ENCODE data around the gene PNPLA6. TPM values are rescaled to one million over a fixed set of nuclear protein-coding genes. Genes with fewer than 3 reads are reported as not detected.
A peak's percentile ranks its signal among the peaks of the same experiment; 100 is the strongest.

PNPLA6 gene
- total and polyA plus RNA-seq, 9 of the 15 experiments (the other 6 are each of a cell fraction or from before 2014, with no cell fraction given): 0.07 to 30.2 (median 8.3) TPM

DNA sequence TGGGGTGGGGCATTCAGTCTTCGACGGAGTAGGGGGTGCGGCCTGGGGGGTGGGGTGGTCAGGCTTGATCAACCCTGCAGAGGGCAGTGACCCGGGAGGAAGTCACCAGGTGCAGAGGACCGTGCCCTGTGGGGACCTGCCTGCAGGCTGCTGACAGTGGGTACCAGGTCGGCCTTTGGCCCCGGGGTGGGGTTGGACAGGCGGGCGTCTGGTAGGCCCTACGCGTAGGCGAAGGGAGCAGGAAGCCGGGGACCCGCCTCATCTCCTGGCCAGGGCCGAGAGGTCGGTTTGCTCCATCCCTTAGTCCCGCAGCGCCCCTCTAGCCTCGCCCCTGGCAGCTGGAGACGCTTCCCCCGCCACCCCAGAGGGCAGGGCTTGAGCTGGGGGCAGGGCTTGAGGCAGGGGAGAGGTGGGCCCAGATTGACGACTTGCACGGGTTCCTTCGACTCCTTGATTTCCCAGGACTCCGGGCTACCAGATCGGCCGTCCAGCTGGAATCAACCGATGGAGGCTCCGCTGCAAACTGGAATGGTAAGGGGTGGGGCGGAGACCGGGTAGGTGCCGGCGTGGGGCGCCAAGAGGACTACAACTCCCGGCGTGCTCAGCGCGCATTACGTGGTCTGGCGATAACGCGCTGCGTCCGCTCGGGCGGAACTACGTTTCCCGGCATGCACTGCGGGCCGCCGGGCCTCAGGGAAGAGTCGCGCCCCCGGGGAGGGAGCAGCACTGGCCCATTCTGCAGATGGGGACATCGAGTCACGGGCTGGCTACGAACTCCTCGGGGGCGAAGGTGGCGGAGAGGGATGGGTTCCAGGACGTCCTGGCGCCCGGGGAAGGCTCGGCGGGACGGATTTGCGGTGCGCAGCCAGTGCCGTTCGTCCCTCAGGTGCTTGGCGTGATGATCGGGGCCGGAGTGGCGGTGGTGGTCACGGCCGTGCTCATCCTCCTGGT lies at the start of gene PNPLA6 (continued):
- TF ChIP-seq ATF4 (CRISPR knock-in tag; IDR thresholded peaks at IDR 0.05): no peak; the same call in 1 of the 2 replicates
- TF ChIP-seq RB1 (IDR thresholded peaks at IDR 0.05; ENCODE audit: low read depth): peak; percentile 91; the same call in 1 of the 2 replicates
- no peak for TF ChIP-seq SAFB2 (IDR thresholded peaks at IDR 0.05; ENCODE audit: borderline replicate concordance, low read depth, low read length, severe bottlenecking)
- TF ChIP-seq, protein P1, sequence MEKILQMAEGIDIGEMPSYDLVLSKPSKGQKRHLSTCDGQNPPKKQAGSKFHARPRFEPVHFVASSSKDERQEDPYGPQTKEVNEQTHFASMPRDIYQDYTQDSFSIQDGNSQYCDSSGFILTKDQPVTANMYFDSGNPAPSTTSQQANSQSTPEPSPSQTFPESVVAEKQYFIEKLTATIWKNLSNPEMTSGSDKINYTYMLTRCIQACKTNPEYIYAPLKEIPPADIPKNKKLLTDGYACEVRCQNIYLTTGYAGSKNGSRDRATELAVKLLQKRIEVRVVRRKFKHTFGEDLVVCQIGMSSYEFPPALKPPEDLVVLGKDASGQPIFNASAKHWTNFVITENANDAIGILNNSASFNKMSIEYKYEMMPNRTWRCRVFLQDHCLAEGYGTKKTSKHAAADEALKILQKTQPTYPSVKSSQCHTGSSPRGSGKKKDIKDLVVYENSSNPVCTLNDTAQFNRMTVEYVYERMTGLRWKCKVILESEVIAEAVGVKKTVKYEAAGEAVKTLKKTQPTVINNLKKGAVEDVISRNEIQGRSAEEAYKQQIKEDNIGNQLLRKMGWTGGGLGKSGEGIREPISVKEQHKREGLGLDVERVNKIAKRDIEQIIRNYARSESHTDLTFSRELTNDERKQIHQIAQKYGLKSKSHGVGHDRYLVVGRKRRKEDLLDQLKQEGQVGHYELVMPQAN (IDR thresholded peaks at IDR 0.05; ENCODE audit: borderline replicate concordance): peak; percentile 42; the same call in 1 of the 2 replicates
- TF ChIP-seq ETV6 (IDR thresholded peaks at IDR 0.05; ENCODE audit: borderline replicate concordance in 1 of 2, low read depth in 2 of 2, low read length in 1 of 2): no peak
- TF ChIP-seq ETV6 (CRISPR knock-in tag; IDR thresholded peaks at IDR 0.05; ENCODE audit: borderline replicate concordance): 0 out of 2 replicates have a peak, but pooled peaks have one; percentile 63
- no peak for TF ChIP-seq STAT5A (IDR thresholded peaks at IDR 0.05; ENCODE audit: borderline replicate concordance, low read length)
- TF ChIP-seq NUFIP1 (IDR thresholded peaks at IDR 0.05; ENCODE audit: partially characterized antibody): no peak
- peak; percentile 61 to 71 for TF ChIP-seq NRF1 (conservative IDR thresholded peaks at IDR 0.05 in 1 of 2, IDR thresholded peaks at IDR 0.05 in 1 of 2)
- TF ChIP-seq, protein P2, sequence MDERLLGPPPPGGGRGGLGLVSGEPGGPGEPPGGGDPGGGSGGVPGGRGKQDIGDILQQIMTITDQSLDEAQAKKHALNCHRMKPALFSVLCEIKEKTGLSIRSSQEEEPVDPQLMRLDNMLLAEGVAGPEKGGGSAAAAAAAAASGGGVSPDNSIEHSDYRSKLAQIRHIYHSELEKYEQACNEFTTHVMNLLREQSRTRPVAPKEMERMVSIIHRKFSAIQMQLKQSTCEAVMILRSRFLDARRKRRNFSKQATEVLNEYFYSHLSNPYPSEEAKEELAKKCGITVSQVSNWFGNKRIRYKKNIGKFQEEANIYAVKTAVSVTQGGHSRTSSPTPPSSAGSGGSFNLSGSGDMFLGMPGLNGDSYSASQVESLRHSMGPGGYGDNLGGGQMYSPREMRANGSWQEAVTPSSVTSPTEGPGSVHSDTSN (CRISPR knock-in tag; IDR thresholded peaks at IDR 0.05; ENCODE audit: low read depth): no peak
- TF ChIP-seq, protein P2 (tag; conservative IDR thresholded peaks at IDR 0.05; ENCODE audit: low read depth): no peak
- no peak for TF ChIP-seq JUNB (CRISPR knock-in tag; conservative IDR thresholded peaks at IDR 0.05)
- TF ChIP-seq COPS2 (conservative IDR thresholded peaks at IDR 0.05): no peak
